HEK293 (cell line): ENCODE data around the gene PRKAG2.

Source experiments
- GLI4 ChIP-seq: fragments of 450-650 bp; formaldehyde crosslinking; IDR thresholded peaks from 2 replicates; pipeline ENCODE4 v1.5.1; 2016; ENCODE audit warnings: missing biosample characterization, missing genetic modification characterization
- TCF7L2 ChIP-seq: IDR thresholded peaks from 2 replicates; pipeline ENCODE4 v1.6.1; 2011; ENCODE audit warnings: low read depth, mild to moderate bottlenecking, inconsistent platforms, low read length, moderate library complexity, borderline replicate concordance
- ZNF138 ChIP-seq: fragments of 450-650 bp; formaldehyde crosslinking; IDR thresholded peaks from 2 replicates; pipeline ENCODE4 v1.5.1; 2016; ENCODE audit warnings: missing biosample characterization, missing genetic modification characterization, borderline replicate concordance
- ZNF202 ChIP-seq: fragments of 450-650 bp; formaldehyde crosslinking; IDR thresholded peaks from 2 replicates; pipeline ENCODE4 v1.5.1; 2016; ENCODE audit warnings: missing biosample characterization, missing genetic modification characterization, borderline replicate concordance
- ZNF366 ChIP-seq: fragments of 450-650 bp; formaldehyde crosslinking; conservative IDR thresholded peaks from 2 replicates; pipeline ENCODE4 v1.5.1; 2016; ENCODE audit warnings: missing biosample characterization, missing genetic modification characterization
- TF ChIP-seq, protein P1 (sequence below): fragments of 450-650 bp; formaldehyde crosslinking; IDR thresholded peaks from 2 replicates; pipeline ENCODE4 v1.5.1; 2016; ENCODE audit warnings: missing biosample characterization, missing genetic modification characterization
- TF ChIP-seq, protein P2 (sequence below): fragments of 450-650 bp; formaldehyde crosslinking; IDR thresholded peaks from 2 replicates; pipeline ENCODE4 v1.5.0; 2017; ENCODE audit warnings: missing biosample characterization, missing genetic modification characterization, borderline replicate concordance

DNA sequence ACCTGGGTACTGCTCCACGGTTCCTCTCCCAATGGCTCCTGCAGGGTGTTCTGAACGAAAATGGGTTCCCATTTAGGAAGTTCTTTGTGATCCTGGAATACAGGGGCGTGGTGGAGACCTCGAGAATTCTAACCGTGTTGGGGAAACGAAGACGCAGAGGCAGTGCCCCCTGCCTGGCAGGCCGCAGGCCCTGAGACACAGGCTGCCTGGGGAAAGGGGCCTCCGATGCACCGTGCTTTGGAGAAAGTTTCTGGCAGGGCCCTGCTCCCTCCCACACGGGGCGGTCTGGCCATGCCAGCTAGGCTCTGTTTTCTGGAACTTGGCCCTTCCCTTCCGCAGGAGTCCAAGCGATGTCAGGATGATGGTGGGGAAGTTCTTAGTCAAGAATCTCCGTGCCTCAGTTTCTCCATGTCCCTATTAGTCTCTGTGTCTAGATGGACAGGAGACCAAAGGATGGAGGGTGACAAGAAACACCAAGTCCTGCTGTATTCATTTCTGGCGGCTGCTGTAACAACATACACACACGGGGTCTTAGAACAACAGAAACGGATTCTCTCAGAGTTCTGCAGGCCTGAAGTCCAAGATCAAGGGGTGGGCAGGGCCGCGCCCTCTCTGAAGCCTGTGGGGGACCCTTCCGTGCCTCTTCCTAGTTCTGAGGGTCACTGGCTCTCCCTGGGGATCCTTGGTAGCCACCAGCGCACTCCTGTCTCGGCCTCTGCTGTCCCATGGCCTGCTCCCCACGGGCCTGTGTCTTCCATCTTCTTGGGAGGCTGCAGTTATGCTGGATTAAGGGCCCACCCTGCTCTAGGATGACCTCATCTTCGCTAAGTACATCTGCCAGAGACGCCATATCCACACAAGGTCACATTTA, 27.7 kb downstream of the PRKAG2 start:
- TF ChIP-seq, protein P1, sequence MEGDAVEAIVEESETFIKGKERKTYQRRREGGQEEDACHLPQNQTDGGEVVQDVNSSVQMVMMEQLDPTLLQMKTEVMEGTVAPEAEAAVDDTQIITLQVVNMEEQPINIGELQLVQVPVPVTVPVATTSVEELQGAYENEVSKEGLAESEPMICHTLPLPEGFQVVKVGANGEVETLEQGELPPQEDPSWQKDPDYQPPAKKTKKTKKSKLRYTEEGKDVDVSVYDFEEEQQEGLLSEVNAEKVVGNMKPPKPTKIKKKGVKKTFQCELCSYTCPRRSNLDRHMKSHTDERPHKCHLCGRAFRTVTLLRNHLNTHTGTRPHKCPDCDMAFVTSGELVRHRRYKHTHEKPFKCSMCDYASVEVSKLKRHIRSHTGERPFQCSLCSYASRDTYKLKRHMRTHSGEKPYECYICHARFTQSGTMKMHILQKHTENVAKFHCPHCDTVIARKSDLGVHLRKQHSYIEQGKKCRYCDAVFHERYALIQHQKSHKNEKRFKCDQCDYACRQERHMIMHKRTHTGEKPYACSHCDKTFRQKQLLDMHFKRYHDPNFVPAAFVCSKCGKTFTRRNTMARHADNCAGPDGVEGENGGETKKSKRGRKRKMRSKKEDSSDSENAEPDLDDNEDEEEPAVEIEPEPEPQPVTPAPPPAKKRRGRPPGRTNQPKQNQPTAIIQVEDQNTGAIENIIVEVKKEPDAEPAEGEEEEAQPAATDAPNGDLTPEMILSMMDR = no peak
- TF ChIP-seq ZNF138 (tag by site-specific recombination) (no peak), GLI4 (no peak), ZNF366 (tag by site-specific recombination) (no peak), ZNF202 (tag by site-specific recombination) (no peak), TCF7L2 (no peak)
- TF ChIP-seq, protein P2, sequence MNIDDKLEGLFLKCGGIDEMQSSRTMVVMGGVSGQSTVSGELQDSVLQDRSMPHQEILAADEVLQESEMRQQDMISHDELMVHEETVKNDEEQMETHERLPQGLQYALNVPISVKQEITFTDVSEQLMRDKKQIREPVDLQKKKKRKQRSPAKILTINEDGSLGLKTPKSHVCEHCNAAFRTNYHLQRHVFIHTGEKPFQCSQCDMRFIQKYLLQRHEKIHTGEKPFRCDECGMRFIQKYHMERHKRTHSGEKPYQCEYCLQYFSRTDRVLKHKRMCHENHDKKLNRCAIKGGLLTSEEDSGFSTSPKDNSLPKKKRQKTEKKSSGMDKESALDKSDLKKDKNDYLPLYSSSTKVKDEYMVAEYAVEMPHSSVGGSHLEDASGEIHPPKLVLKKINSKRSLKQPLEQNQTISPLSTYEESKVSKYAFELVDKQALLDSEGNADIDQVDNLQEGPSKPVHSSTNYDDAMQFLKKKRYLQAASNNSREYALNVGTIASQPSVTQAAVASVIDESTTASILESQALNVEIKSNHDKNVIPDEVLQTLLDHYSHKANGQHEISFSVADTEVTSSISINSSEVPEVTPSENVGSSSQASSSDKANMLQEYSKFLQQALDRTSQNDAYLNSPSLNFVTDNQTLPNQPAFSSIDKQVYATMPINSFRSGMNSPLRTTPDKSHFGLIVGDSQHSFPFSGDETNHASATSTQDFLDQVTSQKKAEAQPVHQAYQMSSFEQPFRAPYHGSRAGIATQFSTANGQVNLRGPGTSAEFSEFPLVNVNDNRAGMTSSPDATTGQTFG (tag by site-specific recombination) = no peak
